ENCODE measurements around the gene CRCP. TPM values are rescaled to one million over a fixed set of nuclear protein-coding genes. Genes with fewer than 3 reads are reported as not detected.
"Not testable (repeated sequence)": the region's sequence is repeated elsewhere in the genome, so short reads cannot be mapped to it uniquely, and the experiment has no call there.

The CRCP gene
- total RNA-seq, 4 donors from 2014 or later = 18.7 to 50.4 (median 45.7) TPM

GRCh38 chr7:66150471-66150870 is 35.8 kb downstream of the CRCP start:
- Histone ChIP-seq H3K27me3 (no peaks in the 10 kb centered on the region), H3K4me3 (no peak overlapping the region), H3K36me3 (peaks cover 0 to 87% (median 11%) of the 10 kb centered on the region in 3 donors), H3K4me1 (peaks cover 6 to 81% (median 40%) of the 10 kb centered on the region in 3 donors), H3K27ac (peak overlapping the region; percentile 40 to 78 (median 71)), H3K9me3 (no peaks in the 10 kb centered on the region)
- TF ChIP-seq POLR2A (IDR thresholded peaks at IDR 0.05) = no peak
- TF ChIP-seq, protein P1, sequence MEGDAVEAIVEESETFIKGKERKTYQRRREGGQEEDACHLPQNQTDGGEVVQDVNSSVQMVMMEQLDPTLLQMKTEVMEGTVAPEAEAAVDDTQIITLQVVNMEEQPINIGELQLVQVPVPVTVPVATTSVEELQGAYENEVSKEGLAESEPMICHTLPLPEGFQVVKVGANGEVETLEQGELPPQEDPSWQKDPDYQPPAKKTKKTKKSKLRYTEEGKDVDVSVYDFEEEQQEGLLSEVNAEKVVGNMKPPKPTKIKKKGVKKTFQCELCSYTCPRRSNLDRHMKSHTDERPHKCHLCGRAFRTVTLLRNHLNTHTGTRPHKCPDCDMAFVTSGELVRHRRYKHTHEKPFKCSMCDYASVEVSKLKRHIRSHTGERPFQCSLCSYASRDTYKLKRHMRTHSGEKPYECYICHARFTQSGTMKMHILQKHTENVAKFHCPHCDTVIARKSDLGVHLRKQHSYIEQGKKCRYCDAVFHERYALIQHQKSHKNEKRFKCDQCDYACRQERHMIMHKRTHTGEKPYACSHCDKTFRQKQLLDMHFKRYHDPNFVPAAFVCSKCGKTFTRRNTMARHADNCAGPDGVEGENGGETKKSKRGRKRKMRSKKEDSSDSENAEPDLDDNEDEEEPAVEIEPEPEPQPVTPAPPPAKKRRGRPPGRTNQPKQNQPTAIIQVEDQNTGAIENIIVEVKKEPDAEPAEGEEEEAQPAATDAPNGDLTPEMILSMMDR (IDR thresholded peaks at IDR 0.05) = no peak
- 30 to 39% methylated on average over 3 of the region's 3 CpGs for WGBS, 2 donors
- DNase-seq = no peak
- intact Hi-C loops (cut with DNase I) = no loop called here

- H3K4me3 ChIP-seq = peak overlapping the region in 1 of 4 donors; percentile 24
- peaks cover 6 to 60% (median 40%) of the 10 kb centered on the region in 3 donors for H3K4me1 ChIP-seq
- H3K27ac ChIP-seq = peak overlapping the region; percentile 60 to 78 (median 70)
- no peak for DNase-seq
- intact Hi-C loops (cut with DNase I) = no loop called here
- H3K36me3 ChIP-seq = peaks cover 6 to 87% (median 17%) of the 10 kb centered on the region in 3 donors
- TF ChIP-seq, protein P1 (IDR thresholded peaks at IDR 0.05) = no peak
- 61 to 63% methylated on average over 11 to 12 of the region's 12 CpGs for WGBS, 2 donors
- no peaks in the 10 kb centered on the region for H3K27me3 ChIP-seq
- no peaks in the 10 kb centered on the region for H3K9me3 ChIP-seq
These were observed 37.9 kb downstream of the CRCP start for GRCh38 chr7:66152371-66153191.

DNA sequence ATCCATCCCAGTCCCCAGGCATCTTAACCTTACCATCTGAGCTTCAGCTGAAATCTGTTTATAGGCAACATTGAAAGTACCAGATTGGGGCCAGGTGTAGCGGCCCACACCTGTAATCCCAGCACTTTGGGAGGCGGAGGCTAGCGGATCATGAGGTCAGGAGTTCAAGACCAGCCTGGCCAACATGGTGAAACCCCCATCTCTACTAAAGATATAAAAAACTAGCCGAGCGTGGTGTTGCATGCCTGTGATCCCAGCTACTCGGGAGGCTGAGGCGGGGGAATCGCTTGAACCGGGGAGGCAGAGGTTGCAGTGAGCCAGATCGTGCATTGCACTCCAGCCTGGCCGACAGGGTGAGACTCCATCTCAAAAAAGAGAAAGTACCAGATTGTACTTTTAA is 39.0 kb downstream of the CRCP start:
- H3K4me3 ChIP-seq = no peak overlapping the region
- no peaks in the 10 kb centered on the region for H3K27me3 ChIP-seq
- TF ChIP-seq POLR2A (IDR thresholded peaks at IDR 0.05) = no peak
- TF ChIP-seq, protein P1 (IDR thresholded peaks at IDR 0.05) = no peak
- no peaks in the 10 kb centered on the region for H3K9me3 ChIP-seq
- H3K36me3 ChIP-seq = peaks cover 6 to 90% (median 17%) of the 10 kb centered on the region in 3 donors
- H3K4me1 ChIP-seq = peaks cover 6 to 49% (median 32%) of the 10 kb centered on the region in 3 donors
- H3K27ac ChIP-seq = no peak overlapping the region
- WGBS, 2 donors = 95 to 98% methylated on average over 11 of the region's 11 CpGs
- intact Hi-C loops (cut with DNase I) = no loop called here
- DNase-seq = no peak

GRCh38 chr7:66156035-66156434 is 41.4 kb downstream of the CRCP start:
- DNase-seq; H3K4me3 ChIP-seq; H3K27me3 ChIP-seq; intact Hi-C loops (cut with DNase I); H3K27ac ChIP-seq; H3K9me3 ChIP-seq: not testable (repeated sequence)
- Histone ChIP-seq H3K4me1 (peaks cover 0 to 26% (median 19%) of the 10 kb centered on the region in 3 donors), H3K36me3 (peaks cover 6 to 83% (median 17%) of the 10 kb centered on the region in 3 donors)
- WGBS, 2 donors = 99% methylated on average over 7 of the region's 7 CpGs

GRCh38 chr7:66157060-66157459 is 42.4 kb downstream of the CRCP start:
- TF ChIP-seq, protein P1 (IDR thresholded peaks at IDR 0.05) = no peak
- TF ChIP-seq POLR2A (IDR thresholded peaks at IDR 0.05) = no peak
- DNase-seq = no peak
- no peaks in the 10 kb centered on the region for H3K27me3 ChIP-seq
- WGBS, 2 donors = 83 to 92% methylated on average over 3 of the region's 3 CpGs
- peaks cover 0 to 15% (median 11%) of the 10 kb centered on the region in 3 donors for H3K4me1 ChIP-seq
- intact Hi-C loops (cut with DNase I) = no loop called here
- no peaks in the 10 kb centered on the region for H3K9me3 ChIP-seq
- H3K36me3 ChIP-seq = peaks cover 6 to 73% (median 17%) of the 10 kb centered on the region in 3 donors
- H3K4me3 ChIP-seq = no peak overlapping the region
- H3K27ac ChIP-seq = no peak overlapping the region
